Stimulated activated CD4-positive, alpha-beta T cell treated with anti-CD3 and anti-CD28 coated beads, Interleukin-4, amount 100 ng/mL, for 48 hours (primary cell): Measurements from ENCODE around the gene PCNX2.

Experiments
- DNase-seq, 2 donors: peaks; one replicate each; pipeline ENCODE4 v3.0.0-alpha.2; 2020; ENCODE audit warnings: low read depth in 2 of 2

Gene PCNX2

GRCh38 chr1:233060461-233060994, 235.0 kb downstream of the PCNX2 start:
- DNase-seq: no peak

GRCh38 chr1:233057836-233058235, 237.7 kb downstream of the PCNX2 start:
- no peak for DNase-seq

- DNase-seq: no peak
Observed at GRCh38 chr1:233055879-233056641, 239.5 kb downstream of the PCNX2 start.

- DNase-seq: no peak
Observed at GRCh38 chr1:233045588-233045987, 249.9 kb downstream of the PCNX2 start.

- no peak for DNase-seq
Observed at GRCh38 chr1:233042834-233043233, 252.7 kb downstream of the PCNX2 start.

GRCh38 chr1:233040494-233040893, 255.0 kb downstream of the PCNX2 start:
- DNase-seq: no peak

- no peak for DNase-seq
Observed at GRCh38 chr1:233038581-233038980, 256.9 kb downstream of the PCNX2 start.

GRCh38 chr1:233037843-233038242, 257.7 kb downstream of the PCNX2 start:
- no peak for DNase-seq

- DNase-seq: no peak
Observed at GRCh38 chr1:233034836-233035235, 260.7 kb downstream of the PCNX2 start.

- DNase-seq: no peak
Observed at GRCh38 chr1:233033361-233033760, 262.2 kb downstream of the PCNX2 start.

- DNase-seq: no peak
Observed at GRCh38 chr1:233032916-233033315, 262.6 kb downstream of the PCNX2 start.

GRCh38 chr1:233031521-233031920, 264.0 kb downstream of the PCNX2 start:
- DNase-seq: no peak

GRCh38 chr1:233027046-233027445, 268.5 kb downstream of the PCNX2 start:
- DNase-seq: no peak

GRCh38 chr1:233025567-233025966, 270.0 kb downstream of the PCNX2 start:
- no peak for DNase-seq

GRCh38 chr1:233025157-233025556, 270.4 kb downstream of the PCNX2 start:
- DNase-seq: peak in 1 of 2 donors; percentile 2

GRCh38 chr1:233024199-233024598, 271.3 kb downstream of the PCNX2 start:
- no peak for DNase-seq

GRCh38 chr1:233022246-233022645, 273.3 kb downstream of the PCNX2 start:
- DNase-seq: no peak

- DNase-seq: no peak
Observed at GRCh38 chr1:233020426-233020825, 275.1 kb downstream of the PCNX2 start.

- no peak for DNase-seq
Observed at GRCh38 chr1:233019778-233020325, 275.7 kb downstream of the PCNX2 start.

- no peak for DNase-seq
Observed at GRCh38 chr1:233019083-233019482, 276.4 kb downstream of the PCNX2 start.

GRCh38 chr1:233016798-233017197, 278.7 kb downstream of the PCNX2 start:
- no peak for DNase-seq

GRCh38 chr1:233015965-233016364, 279.6 kb downstream of the PCNX2 start:
- DNase-seq: no peak

GRCh38 chr1:233012021-233012420, 283.5 kb downstream of the PCNX2 start:
- no peak for DNase-seq
